ENCODE data around the gene DGKB. TPM values are rescaled to one million over a fixed set of nuclear protein-coding genes. Genes with fewer than 3 reads are reported as not detected.

DGKB gene
- total RNA-seq, 4 donors from 2014 or later: 0.40 to 3.8 (median 0.82) TPM; not detected in 1

GRCh38 chr7:14218338-14218737, 684.2 kb downstream of the DGKB start:
- intact Hi-C loops (cut with DNase I; ENCODE audit: low total_unique reads) (no loop called here), in situ Hi-C loops (cut with MboI; ENCODE audit: low pct_ligation_motif_present in 1 of 4, low pct_unique_long_range_greater_than_20kb in 1 of 4, low sequenced_read_pairs in 3 of 4) (no loop called here)
- Histone ChIP-seq H3K27me3 (no peaks in the 10 kb centered on the region), H3K9me3 (no peaks in the 10 kb centered on the region), H3K36me3 (no peaks in the 10 kb centered on the region), H3K4me1 (no peaks in the 10 kb centered on the region), H3K4me3 (no peak overlapping the region), H3K27ac (no peak overlapping the region)
- DNase-seq: no peak
- WGBS, 2 donors (ENCODE audit: low coverage in 1 of 2): 64 to 84% methylated on average over 1 of the region's 1 CpG
- TF ChIP-seq EP300 (IDR thresholded peaks at IDR 0.05; ENCODE audit: low read depth) (no peak), POLR2A (IDR thresholded peaks at IDR 0.05) (no peak), CTCF (IDR thresholded peaks at IDR 0.05) (no peak), POLR2AphosphoS5 (IDR thresholded peaks at IDR 0.05) (no peak)

- TF ChIP-seq CTCF (IDR thresholded peaks at IDR 0.05) (no peak), POLR2AphosphoS5 (IDR thresholded peaks at IDR 0.05) (no peak), EP300 (IDR thresholded peaks at IDR 0.05; ENCODE audit: low read depth) (no peak), POLR2A (IDR thresholded peaks at IDR 0.05) (no peak)
- Histone ChIP-seq H3K9me3 (no peaks in the 10 kb centered on the region), H3K27ac (no peak overlapping the region), H3K4me1 (no peaks in the 10 kb centered on the region), H3K27me3 (no peaks in the 10 kb centered on the region), H3K36me3 (no peaks in the 10 kb centered on the region), H3K4me3 (no peak overlapping the region)
- 50% methylated on average over 1 of the region's 1 CpG; no CpG with 5 or more reads in 1 of the 2 donors for WGBS, 2 donors (ENCODE audit: low coverage in 1 of 2)
- in situ Hi-C loops (cut with MboI; ENCODE audit: low pct_ligation_motif_present in 1 of 4, low pct_unique_long_range_greater_than_20kb in 1 of 4, low sequenced_read_pairs in 3 of 4) (no loop called here), intact Hi-C loops (cut with DNase I; ENCODE audit: low total_unique reads) (no loop called here)
- DNase-seq: no peak
Measured at GRCh38 chr7:14209896-14210484, 692.6 kb downstream of the DGKB start.

DNA sequence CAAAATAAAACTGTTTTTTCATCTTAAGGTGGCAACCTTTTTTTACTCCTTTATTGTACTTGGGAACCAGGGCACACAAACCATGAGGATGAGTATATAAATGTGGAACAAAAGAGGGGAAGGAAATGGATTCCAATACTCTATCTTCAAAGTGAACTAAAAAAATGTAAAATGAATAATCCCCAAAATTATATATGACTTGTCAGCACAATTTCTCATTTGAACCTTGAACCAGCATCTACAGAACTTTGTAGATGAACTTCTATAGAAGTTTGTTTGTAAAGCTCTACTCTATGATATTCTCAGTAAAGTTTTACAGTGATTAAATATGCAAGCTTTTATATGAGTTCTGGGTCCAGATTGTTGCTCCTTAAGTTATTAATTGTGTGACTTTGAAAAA, 694.8 kb downstream of the DGKB start:
- intact Hi-C loops (cut with DNase I; ENCODE audit: low total_unique reads): no loop called here
- TF ChIP-seq POLR2A (IDR thresholded peaks at IDR 0.05) (no peak), POLR2AphosphoS5 (IDR thresholded peaks at IDR 0.05) (no peak), CTCF (IDR thresholded peaks at IDR 0.05) (no peak), EP300 (IDR thresholded peaks at IDR 0.05; ENCODE audit: low read depth) (no peak)
- Histone ChIP-seq H3K4me1 (no peaks in the 10 kb centered on the region), H3K27me3 (no peaks in the 10 kb centered on the region), H3K4me3 (no peak overlapping the region), H3K27ac (no peak overlapping the region), H3K9me3 (no peaks in the 10 kb centered on the region), H3K36me3 (no peaks in the 10 kb centered on the region)
- no peak for DNase-seq
- in situ Hi-C loops (cut with MboI; ENCODE audit: low pct_ligation_motif_present in 1 of 4, low pct_unique_long_range_greater_than_20kb in 1 of 4, low sequenced_read_pairs in 3 of 4): no loop called here

- DNase-seq: no peak
- H3K9me3 ChIP-seq: no peaks in the 10 kb centered on the region
- H3K4me3 ChIP-seq: no peak overlapping the region
- no peaks in the 10 kb centered on the region for H3K27me3 ChIP-seq
- no peaks in the 10 kb centered on the region for H3K4me1 ChIP-seq
- in situ Hi-C loops (cut with MboI; ENCODE audit: low pct_ligation_motif_present in 1 of 4, low pct_unique_long_range_greater_than_20kb in 1 of 4, low sequenced_read_pairs in 3 of 4) (no loop called here), intact Hi-C loops (cut with DNase I; ENCODE audit: low total_unique reads) (no loop called here)
- TF ChIP-seq EP300 (IDR thresholded peaks at IDR 0.05; ENCODE audit: low read depth): no peak
- 56% methylated on average over 4 of the region's 4 CpGs; no CpG with 5 or more reads in 1 of the 2 donors for WGBS, 2 donors (ENCODE audit: low coverage in 1 of 2)
- no peak overlapping the region for H3K27ac ChIP-seq
- no peaks in the 10 kb centered on the region for H3K36me3 ChIP-seq
Measured at GRCh38 chr7:14207138-14207537, 695.4 kb downstream of the DGKB start.

DNA sequence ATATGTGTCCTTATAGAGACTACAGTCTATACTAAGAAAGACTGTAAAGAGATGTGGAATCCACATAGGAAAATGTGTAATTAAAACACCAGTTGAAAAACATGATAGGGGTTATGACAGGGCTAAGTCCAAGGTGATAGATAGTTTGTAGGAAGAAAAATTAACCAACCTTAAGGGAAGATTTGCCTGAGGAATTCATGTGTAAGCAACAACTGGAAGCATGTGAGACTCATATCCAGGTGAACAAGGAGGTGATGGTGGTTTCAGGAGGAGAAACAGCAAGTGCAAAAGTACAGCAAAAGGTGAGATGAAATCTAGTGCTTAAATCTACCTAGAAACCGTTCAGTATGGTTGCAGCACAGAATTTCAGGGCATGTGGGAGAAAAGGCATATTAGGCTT, 696.4 kb downstream of the DGKB start:
- Histone ChIP-seq H3K4me3 (no peak overlapping the region), H3K27ac (no peak overlapping the region), H3K36me3 (no peaks in the 10 kb centered on the region), H3K4me1 (no peaks in the 10 kb centered on the region), H3K9me3 (no peaks in the 10 kb centered on the region), H3K27me3 (no peaks in the 10 kb centered on the region)
- intact Hi-C loops (cut with DNase I; ENCODE audit: low total_unique reads): no loop called here
- TF ChIP-seq EP300 (IDR thresholded peaks at IDR 0.05; ENCODE audit: low read depth) (no peak), POLR2AphosphoS5 (IDR thresholded peaks at IDR 0.05) (no peak), CTCF (IDR thresholded peaks at IDR 0.05) (no peak), POLR2A (IDR thresholded peaks at IDR 0.05) (no peak)
- WGBS, 2 donors (ENCODE audit: low coverage in 1 of 2): 61 to 67% methylated on average over 1 of the region's 1 CpG
- in situ Hi-C loops (cut with MboI; ENCODE audit: low pct_ligation_motif_present in 1 of 4, low pct_unique_long_range_greater_than_20kb in 1 of 4, low sequenced_read_pairs in 3 of 4): no loop called here
- DNase-seq: no peak
